Measurements from ENCODE around the gene DYSF.

Gene DYSF

GRCh38 chr2:71667256-71668182, 214.2 kb downstream of the DYSF start:
- Histone ChIP-seq H3K27me3 (ENCODE audit: low read depth) (no peaks in the 10 kb centered on the region), H3K9me3 (no peaks in the 10 kb centered on the region), H3K4me1 (no peaks in the 10 kb centered on the region), H3K36me3 (replicated peaks) (no peaks in the 10 kb centered on the region), H3K4me3 (no peak overlapping the region)
- DNase-seq (ENCODE audit: low spot score in 2 of 2) = no peak
- in situ Hi-C loops (cut with MboI; ENCODE audit: low sequenced_read_pairs) = no loop called here

- Histone ChIP-seq H3K36me3 (replicated peaks) (no peaks in the 10 kb centered on the region), H3K4me1 (no peaks in the 10 kb centered on the region), H3K4me3 (no peak overlapping the region), H3K9me3 (no peaks in the 10 kb centered on the region), H3K27me3 (ENCODE audit: low read depth) (no peaks in the 10 kb centered on the region)
- in situ Hi-C loops (cut with MboI; ENCODE audit: low sequenced_read_pairs) = no loop called here
- DNase-seq (ENCODE audit: low spot score in 2 of 2) = no peak
Observed at GRCh38 chr2:71668326-71669057, 215.1 kb downstream of the DYSF start.

- in situ Hi-C loops (cut with MboI; ENCODE audit: low sequenced_read_pairs) = no loop called here
- H3K4me1 ChIP-seq = no peaks in the 10 kb centered on the region
- no peak overlapping the region for H3K4me3 ChIP-seq
- no peaks in the 10 kb centered on the region for H3K36me3 ChIP-seq (replicated peaks)
- no peaks in the 10 kb centered on the region for H3K27me3 ChIP-seq (ENCODE audit: low read depth)
- no peaks in the 10 kb centered on the region for H3K9me3 ChIP-seq
- DNase-seq (ENCODE audit: low spot score in 2 of 2) = no peak
Observed at GRCh38 chr2:71669058-71669456, 215.7 kb downstream of the DYSF start.

- Histone ChIP-seq H3K36me3 (replicated peaks) (no peaks in the 10 kb centered on the region), H3K4me1 (no peaks in the 10 kb centered on the region), H3K4me3 (no peak overlapping the region), H3K27me3 (ENCODE audit: low read depth) (no peaks in the 10 kb centered on the region), H3K9me3 (no peaks in the 10 kb centered on the region)
- DNase-seq (ENCODE audit: low spot score in 2 of 2) = no peak
- in situ Hi-C loops (cut with MboI; ENCODE audit: low sequenced_read_pairs) = no loop called here
Observed at GRCh38 chr2:71669628-71670429, 216.5 kb downstream of the DYSF start.

- H3K36me3 ChIP-seq (replicated peaks) = no peaks in the 10 kb centered on the region
- DNase-seq (ENCODE audit: low spot score in 2 of 2) = no peak
- H3K9me3 ChIP-seq = no peaks in the 10 kb centered on the region
- in situ Hi-C loops (cut with MboI; ENCODE audit: low sequenced_read_pairs) = no loop called here
- no peak overlapping the region for H3K4me3 ChIP-seq
- H3K4me1 ChIP-seq = no peaks in the 10 kb centered on the region
- no peaks in the 10 kb centered on the region for H3K27me3 ChIP-seq (ENCODE audit: low read depth)
Observed at GRCh38 chr2:71670430-71670795, 217.1 kb downstream of the DYSF start.

GRCh38 chr2:71671203-71671854, 218.0 kb downstream of the DYSF start:
- H3K4me1 ChIP-seq = no peaks in the 10 kb centered on the region
- no peaks in the 10 kb centered on the region for H3K27me3 ChIP-seq (ENCODE audit: low read depth)
- H3K4me3 ChIP-seq = no peak overlapping the region
- H3K36me3 ChIP-seq (replicated peaks) = no peaks in the 10 kb centered on the region
- H3K9me3 ChIP-seq = no peaks in the 10 kb centered on the region
- DNase-seq (ENCODE audit: low spot score in 2 of 2) = no peak
- in situ Hi-C loops (cut with MboI; ENCODE audit: low sequenced_read_pairs) = no loop called here

- Histone ChIP-seq H3K27me3 (ENCODE audit: low read depth) (peaks cover 4% of the 10 kb centered on the region), H3K36me3 (replicated peaks) (no peaks in the 10 kb centered on the region), H3K9me3 (no peaks in the 10 kb centered on the region), H3K4me1 (no peaks in the 10 kb centered on the region), H3K4me3 (no peak overlapping the region)
- DNase-seq (ENCODE audit: low spot score in 2 of 2) = no peak
- in situ Hi-C loops (cut with MboI; ENCODE audit: low sequenced_read_pairs) = no loop called here
Observed at GRCh38 chr2:71671895-71672825, 218.8 kb downstream of the DYSF start.

GRCh38 chr2:71672826-71673795, 219.8 kb downstream of the DYSF start:
- no peak for DNase-seq (ENCODE audit: low spot score in 2 of 2)

GRCh38 chr2:71674158-71674851, 220.9 kb downstream of the DYSF start:
- Histone ChIP-seq H3K4me3 (no peak overlapping the region), H3K4me1 (no peaks in the 10 kb centered on the region), H3K36me3 (replicated peaks) (no peaks in the 10 kb centered on the region), H3K9me3 (no peaks in the 10 kb centered on the region), H3K27me3 (ENCODE audit: low read depth) (peaks cover 17% of the 10 kb centered on the region)
- DNase-seq (ENCODE audit: low spot score in 2 of 2) = no peak
- in situ Hi-C loops (cut with MboI; ENCODE audit: low sequenced_read_pairs) = no loop called here

More at GRCh38 chr2:71672826-71673795, 219.8 kb downstream of the DYSF start:
- Histone ChIP-seq H3K4me3 (no peak overlapping the region), H3K27me3 (ENCODE audit: low read depth) (peaks cover 9% of the 10 kb centered on the region), H3K4me1 (no peaks in the 10 kb centered on the region), H3K36me3 (replicated peaks) (no peaks in the 10 kb centered on the region), H3K9me3 (no peaks in the 10 kb centered on the region)
- in situ Hi-C loops (cut with MboI; ENCODE audit: low sequenced_read_pairs) = no loop called here

- no peaks in the 10 kb centered on the region for H3K36me3 ChIP-seq (replicated peaks)
- no peak for DNase-seq (ENCODE audit: low spot score in 2 of 2)
- in situ Hi-C loops (cut with MboI; ENCODE audit: low sequenced_read_pairs) = no loop called here
- H3K4me3 ChIP-seq = no peak overlapping the region
- no peaks in the 10 kb centered on the region for H3K9me3 ChIP-seq
- H3K4me1 ChIP-seq = no peaks in the 10 kb centered on the region
- peaks cover 24% of the 10 kb centered on the region for H3K27me3 ChIP-seq (ENCODE audit: low read depth)
Observed at GRCh38 chr2:71675296-71675695, 221.9 kb downstream of the DYSF start.

GRCh38 chr2:71678874-71679273, 225.5 kb downstream of the DYSF start:
- no peak overlapping the region for H3K4me3 ChIP-seq
- in situ Hi-C loops (cut with MboI; ENCODE audit: low sequenced_read_pairs) = no loop called here
- DNase-seq (ENCODE audit: low spot score in 2 of 2) = no peak
- no peaks in the 10 kb centered on the region for H3K9me3 ChIP-seq
- H3K4me1 ChIP-seq = no peaks in the 10 kb centered on the region
- H3K27me3 ChIP-seq (ENCODE audit: low read depth) = peaks cover 30% of the 10 kb centered on the region
- no peaks in the 10 kb centered on the region for H3K36me3 ChIP-seq (replicated peaks)

Measured in HAP-1 (cell line).